Measurements from ENCODE around the gene PRPF31. TPM values are rescaled to one million over a fixed set of nuclear protein-coding genes. Genes with fewer than 3 reads are reported as not detected.

Gene PRPF31
- total RNA-seq, 1 experiment from 2014 or later: 84.4 TPM

- Histone ChIP-seq H2BK12ac (ENCODE audit: insufficient read length, low read depth, low read length) (no peak overlapping the region), H4K91ac (ENCODE audit: insufficient read length, low read depth, low read length) (peak overlapping the region; percentile 23), H3K9ac (ENCODE audit: extremely low read depth, insufficient read length, low read length) (no peak overlapping the region), H2AK5ac (ENCODE audit: insufficient read length, low read length) (no peak overlapping the region), H4K5ac (ENCODE audit: insufficient read length, low read depth, low read length) (peak overlapping the region; percentile 18), H4K20me1 (ENCODE audit: control insufficient read depth, insufficient read depth, insufficient read length) (peaks cover 3% of the 10 kb centered on the region), H3K4me1 (ENCODE audit: insufficient read depth, low read length) (no peaks in the 10 kb centered on the region), H3K79me2 (ENCODE audit: insufficient read depth, low read length) (peaks cover 8% of the 10 kb centered on the region; the same call in 1 of the 2 replicates), H3K27ac (ENCODE audit: insufficient read length, low read depth, low read length) (no peak overlapping the region), H3K18ac (ENCODE audit: insufficient read length, low read depth, low read length) (no peak overlapping the region), H3K4me2 (ENCODE audit: insufficient read depth, insufficient read length, low read length) (no peak overlapping the region), H2AFZ (ENCODE audit: low read length) (no peak overlapping the region), H2BK20ac (ENCODE audit: low read depth, low read length, poor library complexity, severe bottlenecking) (no peak overlapping the region), H3K56ac (ENCODE audit: insufficient read length, low read depth, low read length) (peak overlapping the region; percentile 38), H3K14ac (ENCODE audit: insufficient read depth, low read length) (no peak overlapping the region), H3T11ph (ENCODE audit: low read length) (no peak overlapping the region), H3K9me3 (ENCODE audit: control insufficient read depth, low read depth, low read length) (peaks cover 4% of the 10 kb centered on the region), H2BK15ac (ENCODE audit: low read depth, low read length) (no peak overlapping the region), H3K27me3 (ENCODE audit: insufficient read depth, low read length) (no peaks in the 10 kb centered on the region), H3K23me2 (ENCODE audit: insufficient read length, low read depth, low read length, poor library complexity, severe bottlenecking) (peaks cover 15% of the 10 kb centered on the region), H4K8ac (replicated peaks; ENCODE audit: insufficient read length, low read depth, low read length) (peak overlapping the region; percentile 52), H3K79me1 (ENCODE audit: insufficient read depth, low read depth, low read length, poor library complexity, severe bottlenecking) (peaks cover 10% of the 10 kb centered on the region), H2BK120ac (ENCODE audit: low read depth, low read length, poor library complexity, severe bottlenecking) (no peak overlapping the region), H3K4ac (ENCODE audit: low read depth, low read length) (peak overlapping the region; percentile 30; the same call in 1 of the 2 replicates), H3K23ac (ENCODE audit: insufficient read length, low read depth, low read length) (no peak overlapping the region), H2BK5ac (ENCODE audit: insufficient read length, low read length) (no peak overlapping the region)
- Mint-ChIP-seq H3K9me3 (peaks cover 11 to 12% of the 10 kb centered on the region in 2 experiments), H3K36me3 (ENCODE audit: insufficient read depth in 1 of 3, low read depth in 3 of 3) (peaks cover 23 to 48% (median 34%) of the 10 kb centered on the region in 3 experiments), H3K4me1 (peaks cover 18 to 19% of the 10 kb centered on the region in 2 experiments), H3K27me3 (ENCODE audit: low read depth) (peaks cover 1% of the 10 kb centered on the region; the same call in 1 of the 2 replicates), H3K4me3 (peak overlapping the region in 1 of 2 experiments; percentile 27; a peak in 2 of 5 replicates), H3K27ac (peak overlapping the region in 2 of 3 experiments; percentile 23 to 93; a peak in 5 of 7 replicates)
- WGBS (ENCODE audit: extremely low coverage, insufficient read length, low lambda C conversion rate): no CpG with 5 or more reads among the region's 2 CpGs
- DNase-seq: no peak
- no peak for TF ChIP-seq CTCF (conservative IDR thresholded peaks at IDR 0.05)
Observed at GRCh38 chr19:54133957-54134590, 18.5 kb downstream of the PRPF31 start.
